ENCODE measurements around the gene RFTN1. TPM values are rescaled to one million over a fixed set of nuclear protein-coding genes. Genes with fewer than 3 reads are reported as not detected.

Gene RFTN1
- total and polyA plus RNA-seq, 10 of the 15 experiments (the other 5 are each of a cell fraction or from before 2014, with no cell fraction given): 20.6 to 213 (median 147) TPM

GRCh38 chr3:16509721-16510619, 3.5 kb downstream of the RFTN1 start (continued):
- TF ChIP-seq SMC3 (IDR thresholded peaks at IDR 0.05; ENCODE audit: borderline replicate concordance, low read length) (no peak), NFXL1 (IDR thresholded peaks at IDR 0.05; ENCODE audit: borderline replicate concordance) (no peak), JUNB (IDR thresholded peaks at IDR 0.05) (peak; percentile 77), WRNIP1 (IDR thresholded peaks at IDR 0.05; ENCODE audit: borderline replicate concordance, low read depth, low read length) (no peak; the same call in 1 of the 2 replicates), MAX (IDR thresholded peaks at IDR 0.05; ENCODE audit: low read depth, low read length) (no peak), HSF1 (IDR thresholded peaks at IDR 0.05; ENCODE audit: low read depth, low read length) (no peak), POLR2AphosphoS2 (IDR thresholded peaks at IDR 0.05; ENCODE audit: low read depth, low read length) (0 out of 2 replicates have a peak, but pooled peaks have one; percentile 31), BCL11A (IDR thresholded peaks at IDR 0.05; ENCODE audit: low read depth, low read length) (peak; percentile 93), CHD4 (IDR thresholded peaks at IDR 0.05) (no peak), SPI1 (IDR thresholded peaks at IDR 0.05; ENCODE audit: borderline replicate concordance, insufficient read depth, low read depth, low read length) (peak; percentile 92), NRF1 (conservative IDR thresholded peaks at IDR 0.05; ENCODE audit: low read depth, low read length) (no peak), CEBPB (IDR thresholded peaks at IDR 0.05; ENCODE audit: borderline replicate concordance in 1 of 2, low read depth in 2 of 2, low read length in 2 of 2) (no peak), TAF1 (IDR thresholded peaks at IDR 0.05; ENCODE audit: borderline replicate concordance, low read depth, low read length) (0 out of 2 replicates have a peak, but pooled peaks have one; percentile 21), CBFB (IDR thresholded peaks at IDR 0.05; ENCODE audit: low read depth) (peak; percentile 28; the same call in 1 of the 2 replicates), TARDBP (IDR thresholded peaks at IDR 0.05; ENCODE audit: borderline replicate concordance) (no peak), CHD1 (IDR thresholded peaks at IDR 0.05; ENCODE audit: low read depth, low read length) (no peak), STAT3 (IDR thresholded peaks at IDR 0.05; ENCODE audit: low read depth, low read length) (0 out of 2 replicates have a peak, but pooled peaks have one; percentile 44), RUNX3 (IDR thresholded peaks at IDR 0.05; ENCODE audit: low read length) (no peak), SMAD5 (IDR thresholded peaks at IDR 0.05; ENCODE audit: low read depth) (0 out of 2 replicates have a peak, but pooled peaks have one; percentile 29), HDAC2 (IDR thresholded peaks at IDR 0.05) (no peak), IRF3 (IDR thresholded peaks at IDR 0.05) (no peak), PAX5 (IDR thresholded peaks at IDR 0.05; ENCODE audit: borderline replicate concordance, low read depth, low read length) (peak; percentile 68), IRF4 (IDR thresholded peaks at IDR 0.05; ENCODE audit: low read depth, low read length) (no peak), ATF2 (IDR thresholded peaks at IDR 0.05; ENCODE audit: low read length) (no peak)
- TF ChIP-seq, protein P1, sequence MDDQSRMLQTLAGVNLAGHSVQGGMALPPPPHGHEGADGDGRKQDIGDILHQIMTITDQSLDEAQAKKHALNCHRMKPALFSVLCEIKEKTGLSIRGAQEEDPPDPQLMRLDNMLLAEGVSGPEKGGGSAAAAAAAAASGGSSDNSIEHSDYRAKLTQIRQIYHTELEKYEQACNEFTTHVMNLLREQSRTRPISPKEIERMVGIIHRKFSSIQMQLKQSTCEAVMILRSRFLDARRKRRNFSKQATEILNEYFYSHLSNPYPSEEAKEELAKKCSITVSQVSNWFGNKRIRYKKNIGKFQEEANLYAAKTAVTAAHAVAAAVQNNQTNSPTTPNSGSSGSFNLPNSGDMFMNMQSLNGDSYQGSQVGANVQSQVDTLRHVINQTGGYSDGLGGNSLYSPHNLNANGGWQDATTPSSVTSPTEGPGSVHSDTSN (IDR thresholded peaks at IDR 0.05; ENCODE audit: insufficient replicate concordance, low read depth, low read length): peak; percentile 42
